IMR-90 (cell line): ENCODE results near the gene TPM2.

Experiments used
- BHLHE40 ChIP-seq: fragments of 150-350 bp; IDR thresholded peaks from 2 replicates; pipeline ENCODE4 v1.6.1; 2016; ENCODE audit warnings: mild to moderate bottlenecking, low read depth, low read length
- CEBPB ChIP-seq: IDR thresholded peaks from 2 replicates; pipeline ENCODE4 v1.6.1; 2012; ENCODE audit warnings: low read depth, low read length, improper control_type of control experiment
- FOS ChIP-seq: fragments of 150-350 bp; IDR thresholded peaks from 2 replicates; pipeline ENCODE4 v1.6.1; 2016; ENCODE audit warnings: low read depth, low read length
- MXI1 ChIP-seq: IDR thresholded peaks from 2 replicates; pipeline ENCODE4 v1.6.1; 2012; ENCODE audit warnings: low read depth, mild to moderate bottlenecking, low read length, moderate library complexity, borderline replicate concordance
- NFE2L2 ChIP-seq: fragments of 150-350 bp; IDR thresholded peaks from 2 replicates; pipeline ENCODE4 v1.6.1; 2016; ENCODE audit warnings: low read depth, mild to moderate bottlenecking, low read length
- POLR2A ChIP-seq: IDR thresholded peaks from 2 replicates; pipeline ENCODE4 v1.6.1; 2012; ENCODE audit warnings: mild to moderate bottlenecking, low read depth, low read length
- RAD21 ChIP-seq: IDR thresholded peaks from 2 replicates; pipeline ENCODE4 v1.6.1; 2012; ENCODE audit warnings: low read length, improper control_type of control experiment
- RCOR1 ChIP-seq: IDR thresholded peaks from 2 replicates; pipeline ENCODE4 v1.6.1; 2012; ENCODE audit warnings: mild to moderate bottlenecking, low read length, improper control_type of control experiment; ENCODE audit not compliant: insufficient replicate concordance
- TF ChIP-seq, protein P1 (sequence below): conservative IDR thresholded peaks from 2 replicates; pipeline ENCODE4 v1.5.1; 2012; ENCODE audit warnings: mild to moderate bottlenecking, low read depth, low read length, improper control_type of control experiment

DNA sequence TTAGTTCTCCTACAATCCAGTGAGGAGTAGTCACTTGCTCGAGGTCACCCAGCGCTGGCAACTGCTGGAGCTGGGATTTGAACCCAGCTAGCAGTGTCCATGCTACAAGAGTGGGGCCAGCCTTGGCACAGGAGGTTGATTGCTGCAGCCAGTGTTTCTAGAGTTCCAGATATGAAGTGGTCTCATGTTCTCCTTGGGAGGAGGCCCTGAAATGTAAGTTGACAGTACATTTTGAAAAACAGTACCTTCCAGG lies 30.8 kb downstream of the TPM2 start:
- TF ChIP-seq MXI1 (no peak), RAD21 (no peak), BHLHE40 (no peak), CEBPB (no peak), NFE2L2 (no peak), POLR2A (no peak), RCOR1 (no peak), FOS (0 out of 2 replicates have a peak, but pooled peaks have one; percentile 23)
- TF ChIP-seq, protein P1, sequence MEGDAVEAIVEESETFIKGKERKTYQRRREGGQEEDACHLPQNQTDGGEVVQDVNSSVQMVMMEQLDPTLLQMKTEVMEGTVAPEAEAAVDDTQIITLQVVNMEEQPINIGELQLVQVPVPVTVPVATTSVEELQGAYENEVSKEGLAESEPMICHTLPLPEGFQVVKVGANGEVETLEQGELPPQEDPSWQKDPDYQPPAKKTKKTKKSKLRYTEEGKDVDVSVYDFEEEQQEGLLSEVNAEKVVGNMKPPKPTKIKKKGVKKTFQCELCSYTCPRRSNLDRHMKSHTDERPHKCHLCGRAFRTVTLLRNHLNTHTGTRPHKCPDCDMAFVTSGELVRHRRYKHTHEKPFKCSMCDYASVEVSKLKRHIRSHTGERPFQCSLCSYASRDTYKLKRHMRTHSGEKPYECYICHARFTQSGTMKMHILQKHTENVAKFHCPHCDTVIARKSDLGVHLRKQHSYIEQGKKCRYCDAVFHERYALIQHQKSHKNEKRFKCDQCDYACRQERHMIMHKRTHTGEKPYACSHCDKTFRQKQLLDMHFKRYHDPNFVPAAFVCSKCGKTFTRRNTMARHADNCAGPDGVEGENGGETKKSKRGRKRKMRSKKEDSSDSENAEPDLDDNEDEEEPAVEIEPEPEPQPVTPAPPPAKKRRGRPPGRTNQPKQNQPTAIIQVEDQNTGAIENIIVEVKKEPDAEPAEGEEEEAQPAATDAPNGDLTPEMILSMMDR = no peak
